Body of pancreas (tissue), 4 donors: ENCODE measurements around the gene LRPPRC. TPM values are rescaled to one million over a fixed set of nuclear protein-coding genes. Genes with fewer than 3 reads are reported as not detected.

Experiments used
- ATAC-seq: fragments of 150-250 bp; one replicate; pipeline ENCODE4 v1.9.1; 2016
- DNase-seq, 4 donors: peaks; one replicate each; pipeline ENCODE4 v3.0.0-alpha.2; 2019
- H3K27ac ChIP-seq, 4 donors: fragments of 200-600 bp; sonication (generic); 1 replicate in 3 of 4; 2 replicates in 1 of 4; pipeline versions ENCODE4 v1.5.1 to v1.6.1; 2016 to 2019; ENCODE audit warnings: mild to moderate bottlenecking in 1 of 4, mixed read lengths in 1 of 4, moderate library complexity in 1 of 4
- H3K27me3 ChIP-seq, 2 donors: fragments of 200-600 bp; sonication (generic); one replicate each; pipeline ENCODE4 v1.6.0; 2016; ENCODE audit warnings: mild to moderate bottlenecking in 1 of 2
- H3K36me3 ChIP-seq, 2 donors: fragments of 200-600 bp; sonication (generic); replicated peaks in 1 of 2; 2 replicates each; pipeline ENCODE4 v1.5.1; 2016; ENCODE audit warnings: low read depth in 2 of 2; ENCODE audit not compliant: insufficient read depth in 1 of 2
- H3K4me1 ChIP-seq: fragments of 200-600 bp; sonication (generic); one replicate; pipeline ENCODE4 v1.6.0; 2016
- H3K4me3 ChIP-seq, 2 donors: fragments of 200-600 bp; sonication (generic); 1 replicate in 1 of 2; 2 replicates in 1 of 2; pipeline ENCODE4 v1.5.1; 2016 to 2019
- H3K9me3 ChIP-seq, 3 donors: fragments of 200-600 bp; sonication (generic); 1 replicate in 2 of 3; 2 replicates in 1 of 3; pipeline ENCODE4 v1.5.1; 2016
- CTCF ChIP-seq, 7 experiments: fragments of 450-650 bp in 4 of 7; fragments of 200-600 bp in 3 of 7; sonication (generic) in 3 of 7; IDR thresholded peaks; one replicate each; pipeline ENCODE4 v1.5.1; 2016 to 2019; ENCODE audit warnings: antibody characterized with exemption in 7 of 7
- POLR2A ChIP-seq, 3 donors: fragments of 450-650 bp; IDR thresholded peaks; one replicate each; pipeline ENCODE4 v1.6.1; 2016; ENCODE audit warnings: antibody characterized with exemption in 3 of 3, mild to moderate bottlenecking in 2 of 3
- WGBS, 2 donors: methylation state at CpG; one replicate each; pipeline ENCODE4 v1.1.5; 2017; 5-methylcytosine and 5-hydroxymethylcytosine counted together
- intact Hi-C: fragments of 100-400 bp; cut with DNase I; formaldehyde crosslinking; loops from one replicate; pipeline ENCODE4 v1.15.1; 2023
- total RNA-seq, 2 donors: library from RNA; depleted of rRNA; stranded (reverse); fragments of >200 nt; gene quantifications; one replicate each; pipeline ENCODE4 v1.1.0, GENCODE V29; 2016

LRPPRC gene
- total RNA-seq, 2 donors from 2014 or later = 33.5 to 50.8 TPM

GRCh38 chr2:43948370-43948769, 47.4 kb downstream of the LRPPRC start:
- no peak for ATAC-seq
- 73 to 74% methylated on average over 3 of the region's 3 CpGs for WGBS, 2 donors
- TF ChIP-seq POLR2A (IDR thresholded peaks at IDR 0.05) (no peak), CTCF (IDR thresholded peaks at IDR 0.05) (no peak)
- no peaks in the 10 kb centered on the region for H3K9me3 ChIP-seq
- intact Hi-C loops = no loop called here
- DNase-seq = no peak
- H3K27me3 ChIP-seq = no peaks in the 10 kb centered on the region
- H3K36me3 ChIP-seq = peaks cover 14 to 17% of the 10 kb centered on the region in 2 donors
- H3K27ac ChIP-seq = no peak overlapping the region
- H3K4me3 ChIP-seq = no peak overlapping the region
- H3K4me1 ChIP-seq = no peaks in the 10 kb centered on the region

DNA sequence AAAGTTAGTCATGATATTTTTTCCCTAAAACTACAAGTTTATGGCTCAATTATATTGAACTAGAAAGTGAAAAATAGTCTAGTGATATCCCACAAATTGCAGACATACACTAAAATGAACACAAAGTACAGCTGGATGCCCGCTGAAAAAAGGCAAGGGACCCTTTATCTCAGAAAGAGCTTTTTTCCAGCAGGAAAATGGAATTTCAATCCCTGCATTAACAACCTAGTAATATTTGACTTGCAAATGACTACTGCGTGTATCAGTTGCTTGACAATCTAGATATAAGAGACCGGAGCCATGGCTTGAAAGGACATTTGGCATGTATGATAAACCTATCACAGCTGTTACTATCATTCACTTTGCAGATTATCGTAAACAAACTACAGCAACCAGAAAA, 49.1 kb downstream of the LRPPRC start:
- Histone ChIP-seq H3K36me3 (peaks cover 14 to 19% of the 10 kb centered on the region in 2 donors), H3K27ac (no peak overlapping the region), H3K27me3 (no peaks in the 10 kb centered on the region), H3K4me3 (no peak overlapping the region), H3K4me1 (no peaks in the 10 kb centered on the region), H3K9me3 (no peaks in the 10 kb centered on the region)
- no peak for ATAC-seq
- 74 to 90% methylated on average over 4 of the region's 4 CpGs for WGBS, 2 donors
- no peak for DNase-seq
- intact Hi-C loops = no loop called here
- TF ChIP-seq POLR2A (IDR thresholded peaks at IDR 0.05) (no peak), CTCF (IDR thresholded peaks at IDR 0.05) (no peak)

DNA sequence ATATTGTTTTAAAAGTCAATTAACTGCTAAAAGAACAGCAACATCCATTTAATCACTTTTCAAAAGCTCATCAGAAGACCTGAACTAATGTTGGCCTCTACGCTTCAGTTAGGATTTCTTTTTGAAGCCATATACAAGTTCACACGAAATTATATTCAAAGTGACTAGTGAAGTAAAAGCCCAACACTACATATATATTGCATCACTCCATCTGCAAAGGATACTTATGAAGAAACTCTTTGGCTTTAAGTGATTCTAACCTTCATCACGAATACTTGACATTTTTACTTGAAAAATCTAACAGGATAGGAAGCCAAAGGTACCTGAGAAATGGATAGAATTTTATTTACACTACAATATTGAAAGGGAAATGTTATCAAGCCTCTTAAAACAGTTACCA, 50.4 kb downstream of the LRPPRC start:
- no peak for ATAC-seq
- Histone ChIP-seq H3K27ac (no peak overlapping the region), H3K9me3 (no peaks in the 10 kb centered on the region), H3K36me3 (peaks cover 14 to 19% of the 10 kb centered on the region in 2 donors), H3K4me3 (no peak overlapping the region), H3K4me1 (no peaks in the 10 kb centered on the region), H3K27me3 (no peaks in the 10 kb centered on the region)
- WGBS, 2 donors = 86 to 88% methylated on average over 3 of the region's 3 CpGs
- DNase-seq = no peak
- intact Hi-C loops = no loop called here
- TF ChIP-seq POLR2A (IDR thresholded peaks at IDR 0.05) (no peak), CTCF (IDR thresholded peaks at IDR 0.05) (no peak)

DNA sequence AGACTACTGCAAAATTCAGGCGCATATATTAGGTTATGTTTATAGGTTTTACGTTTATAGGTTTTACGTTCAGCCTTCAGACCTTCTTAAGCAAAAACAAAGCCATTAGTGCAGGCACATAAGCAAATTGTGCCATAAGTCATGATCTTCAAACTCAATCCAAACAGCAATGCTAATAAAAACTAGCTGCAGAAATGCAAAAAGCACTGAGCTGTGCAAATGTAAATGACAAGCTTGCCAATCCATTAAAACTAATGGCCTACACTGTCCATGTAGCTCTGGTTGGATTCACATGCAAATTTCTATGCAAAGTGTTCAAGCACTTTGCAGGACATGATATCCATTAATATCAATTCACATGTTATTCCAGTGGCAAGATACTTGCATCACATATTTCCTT, 50.9 kb downstream of the LRPPRC start:
- WGBS, 2 donors = 97% methylated on average over 3 of the region's 3 CpGs
- intact Hi-C loops = no loop called here
- no peak for TF ChIP-seq POLR2A (IDR thresholded peaks at IDR 0.05)
- TF ChIP-seq CTCF (IDR thresholded peaks at IDR 0.05) = no peak
- no peak overlapping the region for H3K4me3 ChIP-seq
- peaks cover 14 to 19% of the 10 kb centered on the region in 2 donors for H3K36me3 ChIP-seq
- no peak for DNase-seq
- no peaks in the 10 kb centered on the region for H3K9me3 ChIP-seq
- H3K27ac ChIP-seq = no peak overlapping the region
- no peak for ATAC-seq
- H3K27me3 ChIP-seq = no peaks in the 10 kb centered on the region
- H3K4me1 ChIP-seq = no peaks in the 10 kb centered on the region

GRCh38 chr2:43943809-43944452, 51.9 kb downstream of the LRPPRC start:
- no peak for DNase-seq
- Histone ChIP-seq H3K4me3 (no peak overlapping the region), H3K9me3 (no peaks in the 10 kb centered on the region), H3K27me3 (no peaks in the 10 kb centered on the region), H3K27ac (no peak overlapping the region), H3K4me1 (no peaks in the 10 kb centered on the region), H3K36me3 (peaks cover 14 to 19% of the 10 kb centered on the region in 2 donors)
- TF ChIP-seq POLR2A (IDR thresholded peaks at IDR 0.05) = no peak
- no peak for TF ChIP-seq CTCF (IDR thresholded peaks at IDR 0.05)
- intact Hi-C loops = no loop called here
- no peak for ATAC-seq
- WGBS, 2 donors = 32 to 38% methylated on average over 5 of the region's 5 CpGs
